Right cardiac atrium (tissue), 5 donors: ENCODE results near the gene EIF5B. TPM values are rescaled to one million over a fixed set of nuclear protein-coding genes. Genes with fewer than 3 reads are reported as not detected.
A peak's percentile ranks its signal among the peaks of the same experiment; 100 is the strongest.
"Not testable (repeated sequence)": the region's sequence is repeated elsewhere in the genome, so short reads cannot be mapped to it uniquely, and the experiment has no call there.

Experiments
- ATAC-seq, 2 donors: fragments of 200-7000 bp; cut with Tn5 transposase; one replicate each; pipeline versions ENCODE4 v1.8.0 to v1.9.1; 2020; ENCODE audit warnings: moderate library complexity in 2 of 2, mild to moderate bottlenecking in 1 of 2
- DNase-seq, 3 donors: peaks; one replicate each; pipeline ENCODE4 v3.0.0-alpha.2; 2020
- H3K27ac ChIP-seq: one replicate; pipeline ENCODE4 v1.5.1; 2013; ENCODE audit warnings: mild to moderate bottlenecking, low read length, control low read depth, moderate library complexity
- H3K27me3 ChIP-seq: one replicate; pipeline ENCODE4 v1.6.1; 2013; ENCODE audit not compliant: control insufficient read depth, insufficient read depth
- H3K4me1 ChIP-seq: one replicate; pipeline ENCODE4 v1.6.1; 2013; ENCODE audit warnings: low read length; ENCODE audit not compliant: control insufficient read depth, insufficient read depth
- H3K4me3 ChIP-seq: one replicate; pipeline ENCODE4 v1.5.1; 2013; ENCODE audit warnings: low read length, control low read depth
- H3K9me3 ChIP-seq: one replicate; pipeline ENCODE4 v1.6.1; 2013; ENCODE audit warnings: low read length; ENCODE audit not compliant: control insufficient read depth
- WGBS: extraction: QIAGEN DNeasy Blood & Tissue Kit; methylation state at CpG from one replicate; pipeline ENCODE4 v1.1.7; 2013; 5-methylcytosine and 5-hydroxymethylcytosine counted together
- intact Hi-C, 4 donors: fragments of 100-400 bp; cut with DNase I; formaldehyde crosslinking; loops; one replicate each; pipeline versions ENCODE4 v1.11.0 to v1.14.0; 2022 to 2023
- polyA plus RNA-seq: library from polyadenylated mRNA; stranded (reverse); fragments of 200-250 nt; gene quantifications from one replicate; pipeline ENCODE4 v1.2.3, GENCODE V29; 2013
- total RNA-seq, 4 donors: library from RNA; stranded (reverse); fragmentation: NEBNext Ultra II Directional; extraction: Animal tissue kit (Norgen Biotek cat#: 25700); gene quantifications; one replicate each; pipeline ENCODE4 v1.2.1, GENCODE V29; 2021
- donor health status: healthy with polysubstance abuse.
- donor health status: DM: no; HTN: yes; CAD: no.
- donor health status: DM: no; HTN: no; CAD: no.
- donor health status: DM: no; HTN: yes; CAD: no; lungs with severe emphysema.
- donor health status: DM: yes; HTN: yes; CAD: no.

Gene EIF5B
- total and polyA plus RNA-seq, 5 donors = 67.1 to 79.9 (median 71.6) TPM

DNA sequence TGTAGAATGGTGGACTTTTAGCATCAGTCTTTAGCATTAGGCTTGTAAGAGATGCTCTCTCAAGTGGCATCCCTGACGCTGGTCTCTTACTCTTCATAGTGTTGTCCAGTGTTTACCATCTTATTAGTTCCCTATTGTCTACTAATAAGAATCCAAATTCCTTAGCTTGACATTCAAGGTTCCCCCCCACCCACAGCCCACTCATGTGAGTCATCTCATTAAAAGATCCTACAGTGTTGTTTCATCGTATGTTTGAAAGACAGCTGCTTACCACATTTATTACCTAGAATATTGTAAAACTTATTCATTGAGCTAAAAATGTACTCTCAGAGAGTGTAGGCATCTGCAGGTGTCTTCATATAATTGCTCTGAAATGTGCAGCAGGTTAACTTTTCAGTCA, 28.5 kb downstream of the EIF5B start:
- ATAC-seq = no peak
- no peaks in the 10 kb centered on the region for H3K27me3 ChIP-seq
- no peak overlapping the region for H3K27ac ChIP-seq
- H3K4me3 ChIP-seq = no peak overlapping the region
- H3K9me3 ChIP-seq = no peaks in the 10 kb centered on the region
- intact Hi-C loops = no loop called here
- H3K4me1 ChIP-seq = no peaks in the 10 kb centered on the region
- 68% methylated on average over 2 of the region's 2 CpGs for WGBS
- no peak for DNase-seq

DNA sequence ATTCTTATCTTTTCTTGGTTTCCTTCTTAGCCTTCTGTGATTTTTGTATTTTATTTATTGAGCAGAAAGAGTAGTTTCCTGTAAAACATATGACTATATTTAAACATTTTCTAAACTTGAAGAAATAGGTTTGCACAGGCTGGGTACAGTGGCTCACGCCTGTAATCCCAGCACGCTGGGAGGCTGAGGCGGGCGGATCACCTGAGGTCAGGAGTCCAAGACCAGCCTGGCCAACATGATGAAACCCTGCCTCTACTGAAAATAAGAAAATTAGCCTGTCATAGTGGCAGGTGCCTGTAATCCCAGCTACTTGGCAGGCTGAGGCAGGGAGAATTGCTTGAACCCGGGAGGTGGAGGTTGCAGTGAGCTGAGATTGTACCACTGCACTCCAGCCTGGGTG, 31.7 kb downstream of the EIF5B start:
- ATAC-seq, DNase-seq, H3K4me3 ChIP-seq, H3K27me3 ChIP-seq, H3K9me3 ChIP-seq, intact Hi-C loops, H3K27ac ChIP-seq, H3K4me1 ChIP-seq: not testable (repeated sequence)
- 98% methylated on average over 5 of the region's 5 CpGs for WGBS

DNA sequence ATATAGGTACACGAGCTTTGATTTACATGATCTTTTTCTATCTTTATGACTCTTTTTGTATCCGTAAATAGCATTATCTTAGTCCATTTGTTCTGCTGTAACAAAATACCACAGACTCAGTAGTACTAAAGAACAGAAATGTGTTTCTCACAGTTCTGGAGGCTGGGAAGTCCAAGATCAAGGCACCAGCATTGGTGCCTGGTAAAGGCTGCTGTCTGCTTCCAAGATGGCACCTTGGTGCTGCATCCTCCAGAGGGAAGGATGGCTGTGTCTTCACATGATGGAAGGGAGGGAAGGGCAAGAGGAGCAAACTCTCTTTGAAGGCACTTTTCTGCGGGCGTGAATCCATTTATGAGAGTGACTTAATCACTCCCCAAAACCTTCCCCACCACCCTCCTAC, 36.0 kb downstream of the EIF5B start:
- H3K4me3 ChIP-seq = no peak overlapping the region
- ATAC-seq (no peak), DNase-seq (no peak)
- no peaks in the 10 kb centered on the region for H3K27me3 ChIP-seq
- intact Hi-C loops = no loop called here
- no peak overlapping the region for H3K27ac ChIP-seq
- no peaks in the 10 kb centered on the region for H3K4me1 ChIP-seq
- 97% methylated on average over 4 of the region's 4 CpGs for WGBS
- no peaks in the 10 kb centered on the region for H3K9me3 ChIP-seq

DNA sequence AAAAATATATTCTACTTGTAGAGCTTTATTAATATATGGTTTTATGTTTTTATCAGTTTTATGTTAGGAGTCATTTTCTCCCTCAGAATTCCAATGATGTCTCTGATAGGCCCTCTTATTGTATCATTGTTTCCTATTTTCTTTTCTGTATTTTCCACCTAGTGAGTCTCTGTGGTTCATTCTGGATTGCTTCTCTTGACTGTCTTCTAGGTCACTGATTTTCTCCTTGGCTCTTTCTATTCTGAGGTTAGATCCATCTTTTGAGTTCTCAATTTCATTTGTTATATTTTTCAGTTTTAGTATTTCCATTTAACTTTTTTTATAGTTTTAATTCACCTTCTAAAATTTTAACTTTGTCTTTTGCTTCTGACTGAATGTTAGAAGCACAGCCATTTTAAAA, 37.6 kb downstream of the EIF5B start:
- intact Hi-C loops = no loop called here
- H3K27me3 ChIP-seq = no peaks in the 10 kb centered on the region

DNA sequence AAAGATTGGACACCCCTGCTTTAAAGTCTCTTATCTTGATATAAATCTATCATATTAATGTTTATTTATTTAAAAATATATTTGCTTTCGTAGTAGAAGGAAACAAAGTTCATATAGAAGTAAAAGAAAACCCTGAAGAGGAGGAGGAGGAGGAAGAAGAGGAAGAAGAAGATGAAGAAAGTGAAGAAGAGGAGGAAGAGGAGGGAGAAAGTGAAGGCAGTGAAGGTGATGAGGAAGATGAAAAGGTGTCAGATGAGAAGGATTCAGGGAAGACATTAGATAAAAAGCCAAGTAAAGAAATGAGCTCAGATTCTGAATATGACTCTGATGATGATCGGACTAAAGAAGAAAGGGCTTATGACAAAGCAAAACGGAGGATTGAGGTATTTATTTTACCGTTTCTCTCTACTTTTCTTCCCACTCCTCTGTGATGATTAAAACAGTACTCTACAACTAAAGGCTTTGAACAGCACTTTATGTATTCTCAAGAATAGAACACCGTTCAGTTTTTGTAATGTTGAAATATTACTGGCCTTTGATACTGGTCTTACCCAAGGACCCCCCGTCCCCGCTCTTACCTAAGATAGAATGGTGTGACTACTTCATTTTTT, 39.2 kb downstream of the EIF5B start:
- intact Hi-C loops = no loop called here
- no peak overlapping the region for H3K27ac ChIP-seq
- no peaks in the 10 kb centered on the region for H3K9me3 ChIP-seq
- H3K4me1 ChIP-seq = no peaks in the 10 kb centered on the region
- ATAC-seq (no peak), DNase-seq (no peak)
- H3K4me3 ChIP-seq = no peak overlapping the region
- 96% methylated on average over 7 of the region's 7 CpGs for WGBS
- H3K27me3 ChIP-seq = no peaks in the 10 kb centered on the region

More for the DNA sequence above, 37.6 kb downstream of the EIF5B start:
- ATAC-seq (no peak), DNase-seq (no peak)
- Histone ChIP-seq H3K27ac (no peak overlapping the region), H3K4me3 (no peak overlapping the region), H3K9me3 (no peaks in the 10 kb centered on the region), H3K4me1 (no peaks in the 10 kb centered on the region)

DNA sequence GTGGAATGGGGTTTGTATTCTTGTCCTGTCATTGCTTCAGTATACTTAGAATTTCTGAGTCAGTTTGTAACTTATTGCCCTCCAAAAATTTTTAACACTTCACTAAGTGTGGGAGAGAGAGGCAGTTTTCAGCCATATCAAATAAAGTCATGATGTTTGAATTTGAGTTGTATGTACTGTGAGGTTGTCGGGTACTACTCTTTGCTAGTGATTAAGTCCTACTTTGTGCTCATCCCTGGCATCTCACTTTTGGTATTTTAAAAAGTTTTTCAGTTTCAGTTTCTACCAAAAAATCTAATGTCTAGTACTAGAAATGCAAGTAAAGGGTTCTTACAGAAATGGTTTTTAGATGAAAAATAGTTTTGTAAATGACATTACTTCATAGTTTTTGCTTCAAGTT, 40.7 kb downstream of the EIF5B start:
- intact Hi-C loops = no loop called here
- ATAC-seq (no peak), DNase-seq (no peak)
- Histone ChIP-seq H3K9me3 (no peaks in the 10 kb centered on the region), H3K27me3 (no peaks in the 10 kb centered on the region), H3K4me1 (no peaks in the 10 kb centered on the region), H3K27ac (no peak overlapping the region), H3K4me3 (no peak overlapping the region)
- 100% methylated on average over 1 of the region's 1 CpG for WGBS

DNA sequence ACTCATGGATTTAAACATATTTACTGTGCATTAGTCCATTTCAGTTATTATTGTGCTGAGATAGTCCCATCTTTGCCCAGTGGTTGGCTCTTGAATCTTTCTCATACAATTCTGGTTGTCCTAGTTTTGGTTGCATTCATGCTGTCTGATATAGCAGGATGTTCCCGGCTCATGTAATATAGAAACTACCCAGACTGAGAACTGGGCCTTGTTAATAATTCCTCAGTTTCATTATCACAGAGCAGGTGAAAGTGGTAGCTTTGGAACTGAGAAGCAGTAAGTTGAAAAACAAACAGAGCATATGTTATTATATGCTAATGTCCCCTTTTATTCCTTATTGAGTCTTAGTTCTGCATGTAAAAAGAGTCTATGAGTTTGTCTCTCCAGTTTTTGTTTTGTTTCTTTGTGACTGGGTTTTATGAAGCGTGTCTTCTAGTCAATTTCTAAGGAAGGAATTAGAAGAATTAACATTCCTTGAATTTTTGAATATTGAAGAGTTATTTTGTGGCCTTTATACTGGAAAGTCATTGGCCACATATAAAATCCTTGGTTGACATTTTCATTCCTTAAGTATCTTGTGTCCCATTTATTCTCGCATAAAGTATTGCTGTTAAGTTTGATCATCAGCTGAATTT, 43.3 kb downstream of the EIF5B start:
- DNase-seq (no peak), ATAC-seq (no peak)
- 91% methylated on average over 3 of the region's 3 CpGs for WGBS
- no peaks in the 10 kb centered on the region for H3K27me3 ChIP-seq
- no peaks in the 10 kb centered on the region for H3K4me1 ChIP-seq
- no peak overlapping the region for H3K4me3 ChIP-seq
- H3K9me3 ChIP-seq = no peaks in the 10 kb centered on the region
- intact Hi-C loops = no loop called here
- no peak overlapping the region for H3K27ac ChIP-seq

DNA sequence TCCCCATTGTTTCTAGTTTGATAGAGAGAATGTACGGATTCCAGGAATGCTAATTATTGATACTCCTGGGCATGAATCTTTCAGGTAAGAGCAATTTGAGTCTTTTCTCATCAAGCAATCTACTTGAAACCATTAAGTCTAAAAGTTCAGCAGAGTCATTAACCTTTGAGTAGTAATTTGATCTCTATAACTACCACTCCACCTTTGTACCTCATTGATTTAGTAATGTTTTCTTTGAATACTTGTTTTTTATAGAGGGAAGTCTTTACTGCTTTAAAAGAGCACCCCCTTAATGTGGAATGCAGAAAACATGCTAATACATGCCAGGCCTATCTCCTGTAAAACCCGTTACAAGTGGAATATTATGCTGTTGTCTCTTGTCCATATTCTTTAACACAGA, 45.0 kb downstream of the EIF5B start:
- Histone ChIP-seq H3K4me3 (no peak overlapping the region), H3K9me3 (no peaks in the 10 kb centered on the region), H3K4me1 (no peaks in the 10 kb centered on the region), H3K27me3 (no peaks in the 10 kb centered on the region), H3K27ac (no peak overlapping the region)
- 99% methylated on average over 2 of the region's 2 CpGs for WGBS
- DNase-seq = no peak
- intact Hi-C loops = no loop called here
- no peak for ATAC-seq

DNA sequence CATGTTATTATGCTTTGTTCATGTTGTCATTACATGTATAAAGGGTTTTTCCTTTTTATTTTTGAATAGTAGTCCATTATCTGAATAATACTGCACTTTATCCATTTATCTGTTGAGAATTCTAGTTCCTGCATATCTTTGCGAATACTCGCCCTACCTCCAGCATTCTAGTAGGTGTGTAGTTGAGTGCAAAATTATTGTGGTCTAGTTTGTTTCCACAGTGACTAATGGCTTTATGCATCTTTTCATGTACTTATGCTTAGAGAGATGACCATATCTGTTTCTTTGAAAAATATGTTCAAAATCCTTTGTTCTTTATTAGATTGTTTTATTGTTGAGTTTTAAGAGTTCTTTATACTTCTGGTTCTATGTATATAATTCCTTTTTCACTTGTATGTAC, 48.8 kb downstream of the EIF5B start:
- Histone ChIP-seq H3K27ac (no peak overlapping the region), H3K9me3 (no peaks in the 10 kb centered on the region), H3K4me1 (no peaks in the 10 kb centered on the region), H3K4me3 (no peak overlapping the region), H3K27me3 (no peaks in the 10 kb centered on the region)
- ATAC-seq (no peak), DNase-seq (no peak)
- intact Hi-C loops = no loop called here
- WGBS = 97% methylated on average over 2 of the region's 2 CpGs

DNA sequence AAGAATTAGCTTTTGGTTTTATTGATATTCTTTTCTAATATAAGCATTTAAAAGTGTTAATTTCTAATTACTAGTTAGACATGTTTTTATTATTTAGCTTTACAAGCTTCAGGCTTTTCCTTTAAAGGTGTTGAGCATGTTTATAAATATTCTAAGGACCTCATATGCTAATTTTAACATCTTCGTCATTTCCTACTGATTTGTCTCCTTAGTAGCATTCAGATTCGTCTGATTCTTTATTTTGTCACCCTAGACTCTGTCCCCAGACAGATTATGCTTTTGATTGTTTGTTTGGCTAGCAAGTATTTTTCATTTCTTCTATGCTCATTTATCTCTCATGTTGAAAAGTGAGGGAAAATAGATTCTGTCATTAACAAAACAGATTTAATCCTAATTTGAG, 51.7 kb downstream of the EIF5B start:
- H3K27me3 ChIP-seq = no peaks in the 10 kb centered on the region
- intact Hi-C loops = no loop called here
- WGBS = 42% methylated on average over 2 of the region's 2 CpGs
- H3K4me3 ChIP-seq = no peak overlapping the region
- ATAC-seq = no peak
- no peaks in the 10 kb centered on the region for H3K9me3 ChIP-seq
- no peaks in the 10 kb centered on the region for H3K4me1 ChIP-seq
- no peak for DNase-seq
- H3K27ac ChIP-seq = no peak overlapping the region

DNA sequence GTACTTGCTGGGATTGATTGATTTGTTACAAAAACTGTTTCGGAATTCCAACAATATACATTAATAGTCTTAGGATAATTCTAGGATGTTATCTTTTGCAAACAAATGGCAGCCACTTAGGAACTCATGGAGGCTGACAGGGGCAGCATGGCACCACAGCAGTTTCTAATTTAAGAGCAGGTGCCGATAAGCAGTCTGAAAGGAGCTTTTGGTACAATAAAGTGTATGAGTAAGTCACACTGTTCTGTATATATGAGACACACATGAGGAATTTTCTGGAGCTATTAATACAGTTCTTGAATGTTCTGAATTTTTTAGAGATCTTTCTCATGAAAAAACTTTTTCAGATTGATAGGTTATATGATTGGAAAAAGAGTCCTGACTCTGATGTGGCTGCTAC, 52.2 kb downstream of the EIF5B start:
- ATAC-seq (peak; percentile 78 to 83), DNase-seq (no peak)
- intact Hi-C loops = no loop called here
- Histone ChIP-seq H3K9me3 (no peaks in the 10 kb centered on the region), H3K4me3 (no peak overlapping the region), H3K27ac (no peak overlapping the region), H3K4me1 (no peaks in the 10 kb centered on the region), H3K27me3 (no peaks in the 10 kb centered on the region)
- 52% methylated on average over 2 of the region's 2 CpGs for WGBS

DNA sequence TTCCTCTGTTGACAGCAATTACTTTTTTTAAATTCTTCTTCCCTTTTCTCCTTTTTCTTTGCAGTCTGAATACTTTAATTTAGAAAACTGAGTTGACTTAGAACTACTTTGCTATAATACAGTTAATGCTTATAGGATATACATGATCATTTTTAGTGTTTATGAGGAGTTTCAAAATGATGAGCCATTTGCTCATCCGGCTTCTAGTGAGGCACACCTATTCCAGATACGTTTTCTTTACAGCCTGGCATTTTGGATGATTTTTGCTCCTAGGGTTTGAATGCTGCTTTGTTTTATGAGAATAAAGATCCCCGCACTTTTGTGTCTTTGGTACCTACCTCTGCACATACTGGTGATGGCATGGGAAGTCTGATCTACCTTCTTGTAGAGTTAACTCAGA, 52.8 kb downstream of the EIF5B start:
- 92% methylated on average over 3 of the region's 3 CpGs for WGBS
- H3K9me3 ChIP-seq = no peaks in the 10 kb centered on the region
- intact Hi-C loops = loop anchor here in 1 of 4 donors (10.0 kb wide), 1 partner anchor 45 kb away; no protein-coding TSS in a partner anchor
- H3K27me3 ChIP-seq = no peaks in the 10 kb centered on the region
- no peaks in the 10 kb centered on the region for H3K4me1 ChIP-seq
- ATAC-seq (no peak), DNase-seq (no peak)
- peak overlapping the region; percentile 61 for H3K27ac ChIP-seq
- H3K4me3 ChIP-seq = no peak overlapping the region
